Stimulated activated CD8-positive, alpha-beta memory T cell treated with anti-CD3 and anti-CD28 coated beads, Interleukin-12 subunit alpha, Interleukin-12 subunit beta, amount 100 ng/mL, for 4 hours (primary cell): Measurements from ENCODE around the gene ALPI.

Source experiments
- DNase-seq: peaks from one replicate; pipeline ENCODE4 v3.0.0-alpha.2; 2020; ENCODE audit warnings: low read depth

The ALPI gene

DNA sequence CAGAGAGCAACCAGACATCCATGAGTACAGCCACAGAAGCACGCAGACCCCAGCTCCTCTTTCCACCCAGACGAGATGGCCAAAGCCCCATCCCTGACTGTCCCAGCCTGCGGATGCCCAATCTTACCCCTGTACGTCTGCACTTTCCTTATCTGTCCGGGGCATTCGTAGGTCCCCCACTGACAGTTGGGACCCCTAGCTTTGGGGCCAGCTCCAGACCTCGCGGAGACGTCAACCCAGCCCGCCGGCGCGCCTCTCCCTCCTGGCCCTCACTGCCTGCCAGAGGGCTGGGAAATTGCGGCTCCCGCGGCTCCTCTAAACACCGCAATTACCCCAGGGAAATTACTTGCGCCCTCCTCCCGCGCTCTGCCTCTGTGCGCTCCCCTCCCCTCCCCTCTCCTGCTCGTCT lies 29.4 kb downstream of the ALPI start:
- no peak for DNase-seq

DNA sequence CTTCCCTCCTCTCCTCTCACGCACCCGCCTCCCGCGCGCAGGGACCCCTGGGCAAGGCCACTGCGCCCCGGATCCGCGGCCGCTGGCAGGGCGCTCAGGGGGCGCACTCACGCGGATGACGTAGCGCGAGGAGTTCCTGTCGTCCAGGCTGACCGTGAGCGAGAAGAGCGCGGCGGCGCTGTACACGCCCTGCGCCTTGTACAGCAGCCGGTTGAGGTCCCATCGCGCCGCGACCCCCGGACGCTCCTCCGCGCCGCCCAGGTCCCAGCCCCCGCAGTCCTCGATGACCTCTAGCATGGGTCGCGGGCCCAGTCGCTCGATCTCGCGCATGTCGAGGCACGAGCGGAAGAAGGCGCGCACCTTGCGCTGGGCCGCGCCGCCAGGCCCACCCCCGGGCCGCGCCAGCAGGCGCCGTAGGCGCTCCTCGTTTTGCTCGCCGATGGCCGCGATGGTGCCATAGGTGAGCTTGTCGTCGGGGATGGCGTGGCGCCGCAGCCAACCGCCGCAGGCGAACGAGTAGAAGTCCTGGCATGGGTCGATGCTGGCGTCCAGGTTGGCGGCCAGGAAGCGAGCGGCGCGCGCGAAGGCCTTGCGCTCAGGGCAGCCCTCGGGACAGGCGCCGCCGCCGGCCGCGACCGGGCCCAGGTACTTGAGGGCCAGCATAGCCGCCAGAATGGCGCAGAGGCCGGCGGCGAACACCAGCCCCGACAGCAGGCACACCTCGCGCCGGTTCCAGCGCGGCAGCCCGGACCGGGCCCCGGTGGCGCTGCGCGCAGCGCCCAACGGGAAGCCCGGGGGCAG lies 30.0 kb downstream of the ALPI start:
- no peak for DNase-seq

DNA sequence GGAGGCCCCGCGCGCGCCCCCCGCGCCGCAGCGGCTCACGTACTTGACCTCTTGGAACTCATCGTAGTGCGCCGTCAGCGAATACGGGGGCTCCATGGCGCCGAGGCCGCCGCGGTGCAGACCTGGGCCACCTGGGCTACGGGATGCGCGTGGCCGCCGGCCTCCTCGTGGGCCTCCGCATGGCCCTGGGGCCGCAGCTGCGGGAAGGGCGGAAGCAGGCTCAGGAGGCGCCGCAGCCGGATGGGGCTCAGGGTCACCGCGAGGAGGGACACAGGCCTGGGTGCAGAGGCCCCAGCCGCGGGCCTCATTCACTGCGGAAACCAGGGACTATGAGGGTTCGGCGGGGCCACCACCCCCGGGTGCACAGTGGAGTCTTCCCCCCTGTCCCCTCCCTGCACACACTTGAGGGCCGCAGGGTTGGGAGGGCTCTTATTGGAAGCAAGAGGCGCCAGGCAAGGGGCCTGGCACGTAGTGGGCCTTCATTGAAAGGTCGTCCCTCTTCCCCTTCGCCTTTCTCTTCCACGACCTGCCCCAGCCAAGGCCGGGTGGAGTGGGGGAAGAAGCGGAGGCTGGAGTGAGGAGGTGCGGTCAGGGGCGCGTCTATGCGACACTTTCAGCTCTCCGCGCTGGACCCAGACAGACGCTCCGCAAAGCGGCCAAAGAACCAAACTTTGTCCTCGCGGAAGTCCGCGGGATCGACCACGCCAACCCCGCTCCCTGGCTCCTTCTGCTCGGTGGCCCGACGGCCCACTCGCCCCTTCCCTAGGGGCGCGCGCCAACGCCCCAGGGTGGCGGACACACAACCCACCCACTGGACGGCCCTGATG lies 30.8 kb downstream of the ALPI start:
- DNase-seq, result no peak

DNA sequence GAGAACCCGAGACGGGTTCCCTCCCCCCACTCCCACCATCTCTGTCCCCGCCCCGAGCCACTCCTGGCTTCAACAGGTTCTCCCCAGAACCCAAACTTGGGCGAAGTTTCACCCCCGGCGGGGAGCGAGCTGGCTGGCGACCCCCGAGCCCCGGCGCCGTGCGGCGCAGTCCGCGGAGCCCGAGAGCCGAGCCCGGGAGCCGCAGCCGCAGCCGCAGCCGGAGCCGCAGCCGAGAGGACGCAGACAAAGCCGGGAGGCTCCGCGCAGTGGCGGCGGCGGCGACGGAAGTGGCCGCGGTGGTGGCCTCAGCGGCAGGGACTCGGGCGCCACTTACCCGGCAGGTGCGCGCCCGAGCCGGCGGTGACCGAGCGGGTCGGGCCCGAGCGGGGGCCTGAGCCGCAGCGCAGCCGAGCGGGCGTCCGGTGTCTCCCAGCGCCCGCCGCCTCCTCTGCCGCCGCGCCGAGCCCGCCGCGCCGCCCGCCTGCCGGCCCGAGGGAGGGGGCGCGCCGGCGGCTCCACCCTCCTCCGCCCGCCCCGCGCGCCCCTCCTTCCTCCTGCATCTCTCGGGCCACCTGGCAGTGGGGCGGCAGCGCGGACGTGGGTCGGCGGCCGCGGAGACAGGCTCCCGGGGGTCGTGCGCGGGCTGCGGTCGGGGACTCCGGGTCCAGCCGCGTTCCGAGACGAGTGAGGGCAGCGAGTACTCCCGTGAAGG lies 31.6 kb downstream of the ALPI start, which contains the start of gene ECEL1:
Gene ECEL1, minus strand, starts transcription at position 450 of the 712 bp plus-strand sequence. CDS start 1,181 bp downstream, outside the sequence.
- DNase-seq, result no peak

DNA sequence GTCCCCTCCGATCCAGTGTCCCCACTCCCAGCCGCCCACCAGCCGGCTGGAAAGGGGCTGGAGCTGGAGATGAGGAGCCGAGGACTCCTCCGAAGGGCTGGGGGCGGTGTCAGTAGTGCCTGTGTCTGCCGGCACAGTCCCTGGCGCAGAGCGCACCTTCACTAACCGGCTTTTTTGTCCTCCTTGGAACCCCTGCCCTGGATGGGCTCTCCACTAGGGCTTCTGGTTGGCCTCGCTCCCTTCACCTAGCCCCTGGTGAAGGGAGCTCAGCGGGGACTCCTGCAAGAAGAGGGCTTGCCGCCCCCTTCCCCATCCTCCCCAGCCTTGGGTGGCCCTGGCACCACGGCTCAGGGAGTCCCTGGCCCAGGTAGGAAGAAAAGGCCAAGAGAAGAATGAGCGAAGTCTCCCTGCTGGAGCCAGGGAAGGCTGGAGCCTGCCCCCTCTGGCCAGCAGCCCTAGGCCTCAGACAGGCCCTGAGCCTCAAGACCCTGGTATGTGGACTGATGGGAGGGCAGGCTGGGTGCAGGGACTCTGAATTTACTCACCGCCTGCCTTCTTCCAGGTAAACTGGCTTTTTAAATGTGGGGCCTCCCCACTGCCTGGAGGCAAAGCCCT lies 32.3 kb downstream of the ALPI start:
- DNase-seq, result no peak

DNA sequence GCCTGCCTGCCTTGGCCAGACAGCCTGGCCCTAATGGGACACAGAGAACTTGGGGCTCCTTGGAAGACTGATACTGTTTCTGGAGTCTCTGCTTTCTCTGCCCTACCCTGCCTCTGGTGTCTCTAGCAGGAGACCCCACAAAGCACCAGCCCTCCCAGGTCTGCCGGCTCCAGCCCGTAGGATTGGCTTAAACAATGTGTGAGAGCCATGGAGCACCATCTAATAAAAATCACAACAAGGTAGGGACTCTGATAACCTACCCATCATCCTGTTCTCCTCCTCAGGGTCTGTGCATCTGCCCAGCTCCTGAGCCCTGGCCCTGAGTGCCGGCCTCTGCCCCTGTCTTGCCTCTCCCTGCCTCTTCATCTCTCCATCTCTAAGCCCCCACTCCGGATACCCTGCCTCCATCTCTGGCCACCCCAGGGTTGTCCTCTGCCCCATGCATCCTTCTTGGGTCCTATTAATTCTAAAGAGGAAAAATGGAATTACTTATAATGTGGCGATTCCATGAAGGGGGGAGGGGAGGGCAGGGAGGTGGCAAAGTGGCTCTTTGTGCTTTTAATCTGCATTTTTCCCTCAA lies 32.9 kb downstream of the ALPI start:
- no peak for DNase-seq

DNA sequence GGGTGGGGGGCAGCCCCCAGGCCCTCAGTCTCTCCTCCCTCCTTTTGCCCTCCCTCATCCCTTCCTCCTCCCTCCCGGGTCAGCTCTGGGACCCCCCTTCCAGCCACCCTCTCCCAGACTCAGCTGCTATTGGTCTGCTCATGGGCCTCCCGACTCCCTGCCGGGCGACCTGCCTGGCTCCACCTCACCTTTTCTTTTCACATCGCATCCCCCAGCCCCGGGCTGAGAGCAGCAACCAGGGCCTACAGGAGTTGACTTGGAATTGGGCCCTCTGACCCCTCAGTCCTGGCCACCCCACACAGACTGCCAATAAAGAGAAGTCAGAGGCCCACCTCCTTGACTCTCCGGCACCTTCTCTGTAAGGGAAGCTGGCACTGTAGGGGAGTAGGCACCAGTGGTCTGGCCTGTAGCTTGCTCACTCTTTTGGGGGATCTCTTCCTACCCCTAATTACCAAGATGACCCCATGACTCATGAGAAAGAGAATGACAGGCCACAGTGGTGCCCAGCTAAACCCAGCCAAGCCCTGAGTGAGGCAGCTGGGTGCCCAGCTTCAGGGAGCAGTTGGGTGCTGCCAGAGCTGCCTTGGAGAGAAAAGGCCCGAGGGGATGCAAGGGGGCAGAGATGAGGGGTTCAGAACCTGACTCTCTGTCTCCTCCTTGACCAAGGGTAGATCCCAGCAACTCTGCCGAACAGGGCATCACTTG lies 33.7 kb downstream of the ALPI start:
- no peak for DNase-seq

DNA sequence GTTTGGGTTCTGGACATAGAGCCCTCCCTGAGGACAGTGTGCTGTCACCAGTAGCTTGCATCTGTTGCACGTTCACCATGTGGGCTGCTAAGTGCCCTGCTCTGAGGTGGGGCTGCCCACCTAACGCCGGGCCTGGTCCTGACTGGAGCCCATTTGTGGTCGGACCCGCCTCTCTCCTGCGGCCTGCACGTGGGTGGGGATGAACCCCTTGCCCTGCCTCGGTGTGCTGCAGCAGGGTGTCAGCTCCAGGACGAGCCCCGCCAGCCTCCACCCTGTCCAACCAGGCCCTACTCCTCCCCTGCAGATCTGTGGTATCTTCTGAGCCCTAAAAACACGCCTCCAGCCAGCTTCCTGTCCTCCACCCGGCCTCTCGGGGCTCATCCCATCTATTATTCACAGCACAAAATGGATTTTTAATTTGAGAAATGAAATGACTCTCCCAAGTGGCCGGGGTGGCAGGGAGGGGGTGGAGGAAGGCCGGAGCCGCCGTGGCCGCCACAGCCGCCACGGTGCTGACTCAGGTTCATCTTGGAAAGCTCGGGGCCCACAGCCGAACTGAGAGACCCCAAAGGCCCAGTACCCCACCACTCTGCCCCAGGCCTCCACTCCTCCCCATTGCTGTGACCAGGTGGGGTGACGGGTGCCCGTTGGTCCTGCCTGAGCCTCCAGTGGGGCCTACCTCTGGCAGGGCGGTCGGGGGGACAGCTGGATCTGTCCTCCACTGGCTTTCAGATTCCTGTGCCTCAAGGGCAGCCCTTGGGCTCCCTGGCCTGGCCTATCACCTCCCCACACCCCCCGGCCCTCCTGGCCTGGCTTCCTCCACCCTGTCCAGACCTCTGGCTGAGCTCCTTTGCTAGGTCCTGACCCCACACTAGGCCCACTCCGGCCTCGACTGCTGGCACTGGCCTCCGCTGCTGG lies 34.5 kb downstream of the ALPI start:
- DNase-seq, result no peak

DNA sequence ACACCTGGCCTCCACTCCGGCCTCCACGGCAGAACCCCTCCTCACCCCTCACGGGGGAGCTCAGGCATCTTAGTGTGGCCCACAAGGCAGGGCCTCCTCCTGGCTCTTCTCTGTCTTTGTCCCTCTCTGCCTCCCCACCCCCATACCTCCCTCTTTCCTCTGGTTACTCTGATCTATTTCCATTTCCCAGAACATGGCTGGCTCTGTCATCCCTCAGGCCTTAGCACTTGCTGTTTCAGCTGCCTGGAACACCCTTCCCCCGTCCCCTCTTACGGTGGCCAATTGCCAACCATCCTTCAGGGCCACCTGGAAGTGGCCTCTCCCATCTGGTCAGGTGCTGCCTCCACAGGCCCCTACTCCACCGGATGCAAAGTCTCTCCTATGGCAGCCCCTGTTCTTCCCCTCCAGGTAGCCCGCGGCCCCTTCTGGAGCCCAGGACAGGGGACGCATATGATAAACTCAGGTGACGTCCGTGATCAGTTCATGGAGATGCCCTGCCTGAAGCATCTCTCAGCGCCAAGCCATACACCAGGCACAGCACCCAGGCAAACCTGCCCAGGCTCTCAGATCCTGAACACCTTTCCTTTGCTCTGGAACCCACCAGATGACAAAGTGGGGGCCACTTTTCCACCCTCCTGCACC lies 35.3 kb downstream of the ALPI start:
- DNase-seq, result no peak

DNA sequence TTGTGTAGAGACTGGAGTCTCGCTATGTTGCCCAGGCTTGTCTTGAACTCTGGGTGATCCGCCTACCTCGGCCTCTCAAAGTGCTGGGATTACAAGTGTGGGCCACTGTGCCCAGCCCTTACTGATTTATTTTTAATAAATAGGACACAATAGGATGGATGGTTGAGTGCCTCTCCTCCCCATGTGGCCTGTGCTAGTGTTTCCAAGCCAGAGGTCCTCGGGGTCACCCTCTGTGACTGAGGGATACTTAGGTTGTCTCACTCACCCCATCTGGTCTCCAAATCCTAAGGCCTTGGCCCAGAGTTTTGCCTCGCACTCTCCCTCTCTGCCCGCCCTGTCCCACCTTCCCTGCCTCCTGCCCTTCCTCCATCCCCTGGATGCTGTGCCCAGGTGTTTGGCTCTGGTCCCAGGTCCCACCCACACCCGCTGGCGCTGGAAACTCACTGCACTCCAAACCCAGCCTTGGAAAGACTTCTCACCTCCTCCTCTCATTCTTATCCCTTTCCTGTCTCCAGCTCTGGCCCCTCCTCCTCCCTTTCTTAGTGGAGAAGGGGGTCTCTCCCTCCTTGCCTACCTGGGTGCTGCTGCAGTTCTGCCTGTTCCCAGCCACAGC lies 36.4 kb downstream of the ALPI start:
- no peak for DNase-seq

DNA sequence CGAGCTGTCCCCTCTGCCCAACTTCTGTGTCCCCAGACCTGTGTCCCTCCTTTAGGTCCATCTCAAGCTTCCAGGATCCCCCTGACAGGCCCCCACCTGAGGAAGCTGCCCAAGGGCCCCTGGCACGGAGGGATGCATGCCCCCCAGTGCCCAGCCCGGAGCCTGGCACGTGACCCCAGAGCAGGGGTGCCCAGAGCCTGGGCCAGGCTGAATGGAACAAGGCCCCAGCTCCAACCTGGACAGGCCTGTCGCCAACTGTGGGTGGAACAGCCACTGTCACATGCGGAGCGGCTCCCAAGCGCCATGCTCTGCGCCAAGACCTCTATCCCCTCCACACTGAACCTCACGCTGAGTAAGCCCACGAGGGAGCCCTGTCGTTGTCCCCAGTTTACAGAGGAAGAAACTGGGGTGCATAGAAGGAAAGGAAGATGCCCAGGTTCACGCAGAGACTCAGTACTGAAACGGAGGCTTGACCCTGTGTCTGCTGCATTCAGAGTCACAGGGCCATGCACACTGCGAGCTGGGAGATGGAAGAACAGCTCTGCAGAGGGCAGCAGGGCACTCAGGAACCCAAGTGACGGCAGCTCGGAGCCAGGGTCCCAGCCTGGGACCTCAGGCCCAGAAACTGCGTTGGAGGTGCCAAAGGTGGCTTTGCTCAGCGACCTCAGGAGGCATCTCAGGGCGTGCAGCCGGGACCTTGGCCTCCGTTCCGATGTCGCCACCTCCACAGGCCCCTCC lies 37.2 kb downstream of the ALPI start:
- no peak for DNase-seq

DNA sequence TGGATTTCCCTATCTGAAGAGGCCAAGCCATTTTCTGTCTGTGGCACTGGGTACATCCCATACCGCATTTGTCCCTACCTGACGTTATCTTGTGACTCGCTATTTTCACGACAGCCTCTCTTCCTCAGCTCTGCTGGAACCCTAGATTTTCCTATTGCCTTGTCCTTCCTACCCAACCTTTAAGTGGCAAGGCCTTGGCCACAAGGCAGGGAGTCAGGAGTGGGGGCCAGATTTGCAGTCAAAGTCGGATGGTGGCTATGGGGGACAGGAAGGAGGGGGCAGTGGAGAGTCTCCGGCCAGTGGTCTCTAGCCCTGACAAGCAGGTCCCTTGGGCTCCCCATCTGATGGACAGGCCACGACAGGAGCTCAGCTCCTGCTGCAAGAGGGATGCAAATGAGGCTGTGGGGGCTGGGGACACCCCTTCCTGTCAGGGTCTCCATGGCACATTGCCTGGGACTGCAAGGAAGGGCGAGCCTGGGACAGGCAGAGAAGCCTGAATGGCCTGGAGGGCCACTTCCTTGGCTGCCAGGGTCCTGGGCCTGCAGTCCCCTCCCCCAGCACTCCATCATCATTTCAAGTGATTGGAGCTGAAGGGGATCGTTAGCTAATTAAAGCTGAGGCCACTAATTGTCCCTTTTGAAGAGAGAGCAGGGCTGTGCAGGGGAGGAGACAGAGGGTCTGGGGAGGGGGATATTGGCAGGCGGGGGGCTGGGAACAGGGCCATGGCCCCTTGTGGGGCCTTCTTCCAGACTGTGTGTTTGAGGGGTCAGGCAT lies 37.9 kb downstream of the ALPI start:
- DNase-seq, result no peak

DNA sequence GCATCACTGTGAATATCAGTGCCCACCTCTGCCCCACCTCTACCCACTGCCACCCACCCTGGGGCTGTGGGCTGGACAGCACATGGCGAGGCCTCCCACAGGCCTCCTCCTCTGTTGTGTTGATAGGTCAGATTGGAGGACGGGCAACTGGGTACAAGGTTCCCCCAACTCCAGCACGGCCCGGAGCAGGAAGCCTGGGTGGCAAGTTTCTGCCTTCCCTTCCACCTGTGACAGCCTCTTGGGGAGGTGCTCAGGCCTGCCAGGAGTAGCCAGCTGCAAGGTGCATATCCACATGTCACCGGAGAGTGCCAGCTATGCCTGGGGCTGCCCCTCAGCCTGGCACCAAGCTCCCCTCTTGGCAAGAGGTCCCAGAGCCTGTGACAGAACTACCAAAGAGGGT lies 38.6 kb downstream of the ALPI start:
- no peak for DNase-seq

DNA sequence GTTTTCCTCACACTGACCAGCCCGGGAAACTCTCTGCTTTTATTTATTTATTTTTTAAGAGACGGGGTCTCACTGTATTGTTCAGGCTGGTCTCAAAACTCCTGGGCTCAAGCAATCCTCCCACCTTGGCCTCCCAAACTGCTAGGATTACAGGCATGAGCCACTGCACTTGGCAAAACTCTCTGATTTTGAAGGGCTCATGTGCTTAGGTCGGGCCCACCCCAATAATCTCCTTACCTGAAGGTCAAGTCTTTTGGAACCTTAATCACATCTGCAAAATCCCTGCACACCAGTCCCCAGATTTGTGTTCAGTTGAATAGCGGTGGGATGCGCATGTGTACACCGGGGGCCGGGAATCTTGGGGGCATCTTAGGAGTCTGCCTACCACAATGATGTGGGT lies 39.3 kb downstream of the ALPI start:
- no peak for DNase-seq

DNA sequence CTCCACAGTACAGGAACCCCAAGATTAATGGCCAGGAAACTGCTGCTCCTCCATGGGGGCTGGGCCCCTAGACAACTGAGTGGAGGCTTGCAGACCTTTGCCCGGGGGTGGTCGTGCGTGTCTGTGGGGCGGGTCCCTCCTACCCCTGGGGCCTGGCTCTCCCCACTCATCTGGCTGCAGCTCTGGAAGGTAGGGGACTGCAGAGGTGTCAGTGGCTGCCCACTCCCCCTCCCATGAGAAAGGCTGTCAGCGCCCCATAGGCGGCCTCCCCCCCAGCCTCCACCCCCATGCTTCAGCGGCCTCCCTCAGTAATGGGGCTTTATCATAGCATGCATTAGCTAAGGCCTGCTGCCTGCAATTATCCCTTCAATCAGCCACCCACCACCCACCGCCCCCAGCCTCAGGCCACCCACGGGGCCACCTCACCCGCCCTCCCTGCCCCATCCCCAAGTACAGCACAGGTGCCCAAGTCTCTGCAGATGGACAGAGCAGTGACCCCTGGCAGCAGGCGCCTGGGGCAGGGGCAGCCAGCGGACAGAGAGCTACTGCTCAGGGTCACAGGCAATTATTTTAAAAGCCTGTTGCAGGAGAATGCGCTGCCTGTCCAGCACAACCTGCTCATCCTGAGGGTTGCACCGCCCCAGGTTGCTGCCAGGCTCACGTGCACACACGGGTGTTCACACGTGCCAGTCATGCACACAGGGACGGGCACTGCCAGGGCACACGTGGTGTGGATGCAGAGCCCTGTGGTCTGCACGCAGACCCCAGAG lies 40.7 kb downstream of the ALPI start:
- DNase-seq, result no peak

DNA sequence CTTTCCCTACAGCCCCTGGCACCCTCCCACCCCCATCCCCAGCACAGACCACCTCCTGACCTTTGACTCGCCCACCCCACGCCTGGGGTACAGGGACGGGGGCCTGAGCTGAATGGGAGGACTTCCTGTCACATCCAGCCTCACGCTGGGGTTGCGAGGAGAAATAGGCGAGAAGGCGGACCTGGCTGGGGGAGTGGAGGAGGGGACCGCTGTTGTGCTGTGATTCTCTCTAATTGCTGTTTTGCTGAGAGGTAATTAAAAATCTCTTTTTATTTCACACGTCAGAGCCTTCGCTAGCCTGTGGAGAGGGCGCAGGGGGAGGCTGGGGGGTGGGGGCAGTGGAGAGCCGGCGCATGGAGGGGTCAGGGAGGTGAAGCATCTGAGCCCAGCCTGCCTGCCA lies 41.4 kb downstream of the ALPI start:
- DNase-seq, result no peak

DNA sequence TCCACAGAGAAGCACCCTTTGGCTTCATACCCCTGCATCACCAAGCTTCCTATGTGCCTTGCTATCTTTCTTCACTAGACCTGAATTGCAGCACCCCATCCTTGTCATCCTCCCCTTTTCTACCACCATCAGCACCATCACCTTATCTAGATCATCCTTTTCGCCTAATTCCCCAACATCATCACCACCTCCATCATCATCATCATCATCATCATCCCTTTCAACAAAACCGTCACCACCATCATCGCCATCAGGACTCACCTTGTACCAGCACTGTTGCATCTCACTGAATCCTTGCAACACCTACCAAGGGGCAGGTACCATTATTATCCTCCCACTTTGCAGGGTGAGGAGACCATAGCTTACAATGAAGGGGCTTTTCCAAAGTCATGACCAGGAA lies 42.5 kb downstream of the ALPI start:
- DNase-seq, result no peak
